Measurements from ENCODE around the gene PPP1R26. TPM values are rescaled to one million over a fixed set of nuclear protein-coding genes. Genes with fewer than 3 reads are reported as not detected.

The PPP1R26 gene
- total and polyA plus RNA-seq, 2 experiments from 2014 or later: 15.0 to 15.6 TPM

DNA sequence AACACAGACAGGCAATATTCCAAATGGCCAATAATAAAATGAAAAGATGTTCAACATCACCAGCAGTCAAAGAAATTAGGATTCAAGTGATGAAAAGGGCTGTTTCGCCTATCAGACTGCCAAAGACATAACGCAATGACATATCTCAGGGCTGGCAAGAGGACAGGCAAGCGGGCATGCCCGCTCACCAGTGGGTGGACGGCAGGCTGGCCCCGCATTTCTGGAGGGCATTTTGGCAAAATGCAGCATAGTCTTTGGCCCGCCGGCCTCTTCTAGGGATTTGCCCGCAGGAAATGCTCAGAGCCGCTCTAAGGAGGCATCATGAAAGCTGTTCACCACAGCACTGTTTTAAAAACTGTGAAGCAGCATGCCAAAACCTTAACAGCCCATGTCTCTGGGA lies 1.4 kb upstream of the PPP1R26 start:
- Histone ChIP-seq H3K4me2 (peak overlapping the region; percentile 94), H3K79me2 (peaks cover 34% of the 10 kb centered on the region), H3K36me3 (replicated peaks; ENCODE audit: insufficient read depth, low read depth) (no peaks in the 10 kb centered on the region), H3K27ac (no peak overlapping the region), H3K4me3 (no peak overlapping the region), H3K9me2 (replicated peaks; ENCODE audit: insufficient read depth) (no peaks in the 10 kb centered on the region), H4K20me1 (ENCODE audit: insufficient read depth, poor library complexity, severe bottlenecking) (peaks cover 6% of the 10 kb centered on the region), H3K9me3 (ENCODE audit: low read depth) (no peaks in the 10 kb centered on the region), H3K4me1 (ENCODE audit: insufficient read depth) (peaks cover 7% of the 10 kb centered on the region), H2AFZ (no peak overlapping the region), H3K27me3 (no peaks in the 10 kb centered on the region)
- TF ChIP-seq CTCF (IDR thresholded peaks at IDR 0.05; ENCODE audit: poor library complexity) (no peak), EZH2 (IDR thresholded peaks at IDR 0.05; ENCODE audit: borderline replicate concordance) (no peak), EZH2phosphoT487 (IDR thresholded peaks at IDR 0.05; ENCODE audit: low read depth, severe bottlenecking, unreplicated experiment) (no peak)
- WGBS (ENCODE audit: low lambda C conversion rate, missing lambda C conversion rate): 95% methylated on average over 10 of the region's 10 CpGs
- no peak for DNase-seq (ENCODE audit: low spot score)

DNA sequence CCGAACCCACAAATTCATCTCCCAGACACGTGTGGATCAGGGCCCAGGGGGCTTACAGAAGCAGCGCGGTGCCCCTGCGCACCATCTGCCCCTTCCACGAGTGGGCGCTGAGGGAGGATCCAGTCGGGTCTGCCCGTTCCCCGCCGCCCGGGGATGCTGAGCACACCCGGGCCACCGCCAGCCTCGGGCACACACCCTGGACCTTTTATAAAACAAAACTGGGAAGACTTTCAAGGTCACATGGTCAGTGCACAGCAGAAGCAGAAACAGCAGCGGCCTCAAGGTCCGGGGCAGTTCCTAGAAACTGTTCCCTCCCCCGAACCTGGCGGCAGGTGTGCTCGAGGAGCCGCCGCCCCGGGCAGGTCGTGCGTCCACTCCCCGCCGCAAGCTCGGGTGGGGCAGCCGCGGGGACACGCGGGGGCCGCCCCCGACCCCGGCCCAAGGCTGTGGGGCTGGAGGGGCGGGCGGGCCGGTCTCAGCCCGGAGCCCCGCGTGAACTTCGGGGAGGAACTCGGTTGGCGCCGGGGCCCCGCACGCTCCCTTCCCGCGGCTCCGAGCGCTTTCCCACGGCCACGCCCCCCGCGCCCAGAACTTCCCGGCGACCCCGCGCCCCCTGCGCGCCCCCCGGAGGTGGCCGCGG lies 633 bp upstream of the PPP1R26 start:
- peak overlapping the region; percentile 89 for H2AFZ ChIP-seq
- peak overlapping the region; percentile 94 for H3K4me2 ChIP-seq
- H3K4me3 ChIP-seq: peak overlapping the region; percentile 67
- peaks cover 39% of the 10 kb centered on the region for H3K79me2 ChIP-seq
- TF ChIP-seq CTCF (IDR thresholded peaks at IDR 0.05; ENCODE audit: poor library complexity) (peak; percentile 23), EZH2 (IDR thresholded peaks at IDR 0.05; ENCODE audit: borderline replicate concordance) (no peak), EZH2phosphoT487 (IDR thresholded peaks at IDR 0.05; ENCODE audit: low read depth, severe bottlenecking, unreplicated experiment) (no peak)
- DNase-seq (ENCODE audit: low spot score): peak; percentile 73
- H3K9me2 ChIP-seq (replicated peaks; ENCODE audit: insufficient read depth): no peaks in the 10 kb centered on the region
- H3K27me3 ChIP-seq: no peaks in the 10 kb centered on the region
- no peaks in the 10 kb centered on the region for H3K9me3 ChIP-seq (ENCODE audit: low read depth)
- H4K20me1 ChIP-seq (ENCODE audit: insufficient read depth, poor library complexity, severe bottlenecking): peaks cover 6% of the 10 kb centered on the region
- no peaks in the 10 kb centered on the region for H3K36me3 ChIP-seq (replicated peaks; ENCODE audit: insufficient read depth, low read depth)
- peaks cover 7% of the 10 kb centered on the region for H3K4me1 ChIP-seq (ENCODE audit: insufficient read depth)
- WGBS (ENCODE audit: low lambda C conversion rate, missing lambda C conversion rate): 15% methylated on average over 23 of the region's 64 CpGs
- H3K27ac ChIP-seq: peak overlapping the region; percentile 81

DNA sequence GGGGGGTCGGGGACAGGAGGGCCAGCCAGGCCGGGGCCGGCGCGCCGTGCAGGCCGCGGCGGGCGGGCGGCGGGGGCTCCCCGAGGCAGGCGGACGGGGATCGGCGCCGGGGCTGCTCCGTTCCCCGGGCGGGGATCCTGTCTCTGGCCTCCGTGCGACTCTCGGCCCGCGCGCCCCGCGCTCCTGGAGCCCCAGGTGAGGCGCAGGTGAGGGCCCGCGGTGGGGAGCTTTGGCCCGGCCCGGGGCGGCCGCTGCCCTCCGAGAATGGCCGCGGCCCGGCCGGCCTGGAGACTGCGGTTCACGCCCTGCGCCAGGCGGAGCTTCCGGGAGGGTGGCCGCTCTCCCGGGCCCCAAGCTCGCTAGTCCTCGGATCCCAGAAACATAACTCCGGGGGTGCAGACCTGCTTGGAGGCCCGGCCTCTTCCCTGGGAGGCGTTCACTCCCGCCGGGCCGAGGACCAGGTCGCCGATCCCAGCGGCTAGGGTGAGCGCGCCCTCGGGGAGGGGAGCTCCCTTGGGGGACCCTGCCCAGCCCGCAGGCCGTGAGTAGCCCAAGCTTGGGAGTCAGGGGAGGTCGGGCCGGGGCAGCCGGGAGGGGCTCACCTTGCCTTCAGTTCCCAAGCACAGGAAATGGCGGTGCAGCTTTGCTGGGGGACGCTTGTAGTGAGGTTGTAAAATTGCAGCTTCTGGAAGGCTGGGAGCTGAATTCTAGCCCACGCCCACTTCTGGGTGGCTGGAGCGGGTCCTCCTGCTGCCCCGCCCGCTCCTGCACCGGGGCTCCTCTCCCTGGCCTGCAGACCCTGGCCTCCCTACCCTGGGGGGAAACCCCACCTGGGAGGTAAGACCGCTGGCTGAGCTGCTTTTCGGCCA lies 723 bp downstream of the PPP1R26 start:
- H3K27me3 ChIP-seq: no peaks in the 10 kb centered on the region
- WGBS (ENCODE audit: low lambda C conversion rate, missing lambda C conversion rate): 0% methylated on average over 30 of the region's 76 CpGs
- peak overlapping the region; percentile 93 for H3K4me2 ChIP-seq
- DNase-seq (ENCODE audit: low spot score): peak; percentile 66
- H3K36me3 ChIP-seq (replicated peaks; ENCODE audit: insufficient read depth, low read depth): no peaks in the 10 kb centered on the region
- TF ChIP-seq EZH2phosphoT487 (IDR thresholded peaks at IDR 0.05; ENCODE audit: low read depth, severe bottlenecking, unreplicated experiment) (no peak), EZH2 (IDR thresholded peaks at IDR 0.05; ENCODE audit: borderline replicate concordance) (no peak), CTCF (IDR thresholded peaks at IDR 0.05; ENCODE audit: poor library complexity) (no peak)
- H3K79me2 ChIP-seq: peaks cover 39% of the 10 kb centered on the region
- H2AFZ ChIP-seq: peak overlapping the region; percentile 52
- peak overlapping the region; percentile 86 for H3K27ac ChIP-seq
- peaks cover 7% of the 10 kb centered on the region for H3K4me1 ChIP-seq (ENCODE audit: insufficient read depth)
- no peaks in the 10 kb centered on the region for H3K9me2 ChIP-seq (replicated peaks; ENCODE audit: insufficient read depth)
- peak overlapping the region; percentile 72 for H3K4me3 ChIP-seq
- H3K9me3 ChIP-seq (ENCODE audit: low read depth): no peaks in the 10 kb centered on the region
- peaks cover 6% of the 10 kb centered on the region for H4K20me1 ChIP-seq (ENCODE audit: insufficient read depth, poor library complexity, severe bottlenecking)

Measured in hepatocyte (in vitro differentiated cells).